NCI-H1048 (cell line): ENCODE results near the gene DCP1B.
"Not testable (repeated sequence)": the region's sequence is repeated elsewhere in the genome, so short reads cannot be mapped to it uniquely, and the experiment has no call there.

Experiments used
- DNase-seq: peaks from one replicate; lab custom pipeline; 2025; lab: John Stamatoyannopoulos, UW

The DCP1B gene

GRCh38 chr12:1974812-1975211 is 29.4 kb downstream of the DCP1B start:
- DNase-seq: no peak

DNA sequence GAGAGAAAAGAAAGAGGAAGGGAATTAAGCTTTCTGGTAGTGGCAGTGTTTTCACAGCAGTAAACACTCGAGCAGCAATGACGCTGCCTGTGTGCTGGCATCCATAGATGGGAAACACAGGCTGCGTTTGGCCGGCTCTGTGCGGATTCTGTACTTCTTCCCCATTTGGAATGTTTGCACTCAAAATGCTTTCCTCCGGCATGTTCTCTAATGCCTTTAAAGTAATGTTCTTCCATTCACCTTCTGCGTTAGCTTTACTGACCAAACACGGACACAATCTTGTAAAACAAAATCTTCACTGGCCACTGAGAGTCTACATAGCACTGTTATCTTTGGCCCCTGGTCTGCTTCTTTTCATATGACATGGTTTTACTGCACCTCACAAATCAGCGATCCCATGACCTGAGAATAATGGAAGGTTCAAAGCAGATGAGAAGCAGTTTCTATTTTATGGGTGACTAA is 31.4 kb downstream of the DCP1B start:
- no peak for DNase-seq

DNA sequence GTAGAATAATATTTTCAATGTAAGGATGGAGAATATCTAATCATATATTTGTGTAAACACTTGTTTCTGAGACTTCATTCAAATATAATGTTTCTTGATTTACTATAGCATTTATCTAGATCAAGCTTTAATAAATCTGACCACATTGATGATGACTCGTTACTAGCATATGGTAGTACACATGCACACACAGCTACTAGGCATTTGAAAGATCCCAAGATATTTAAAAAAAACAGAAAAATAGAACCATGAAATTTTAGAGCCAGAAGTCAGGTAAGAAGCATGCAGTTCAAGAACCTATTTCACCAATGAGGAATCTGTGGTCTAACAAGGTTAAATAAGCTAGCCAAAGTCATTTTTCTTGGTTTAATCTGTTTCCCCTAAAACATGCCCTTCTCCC is 32.0 kb downstream of the DCP1B start:
- no peak for DNase-seq

DNA sequence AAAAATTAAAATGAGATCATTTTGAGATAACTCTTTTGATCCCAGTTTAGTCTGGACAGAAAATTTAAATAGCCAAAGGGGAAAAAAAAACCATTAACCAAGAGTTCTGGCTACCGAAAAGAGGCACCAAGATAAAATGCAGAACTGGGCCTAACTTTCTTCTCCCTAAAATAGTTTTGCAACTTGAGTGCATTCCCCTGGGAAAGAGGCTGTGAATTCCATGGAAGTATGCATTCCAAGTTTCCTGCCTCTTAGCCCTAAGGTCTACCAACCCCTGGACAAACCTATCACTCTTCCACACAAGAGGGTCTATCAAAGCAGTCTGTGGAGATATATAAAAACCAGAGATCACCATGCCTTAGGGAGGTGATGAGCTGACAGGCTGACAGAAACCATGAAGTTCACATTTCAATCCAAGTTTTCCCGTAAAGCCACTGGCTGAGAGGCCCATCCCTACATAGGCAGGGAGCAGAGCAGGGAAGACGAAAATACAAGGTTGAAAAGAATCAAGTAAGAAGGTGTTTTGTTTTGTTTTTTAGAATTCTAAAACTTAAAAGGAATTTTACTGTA is 33.8 kb downstream of the DCP1B start:
- DNase-seq: no peak

GRCh38 chr12:1966561-1967226 is 37.6 kb downstream of the DCP1B start:
- no peak for DNase-seq

DNA sequence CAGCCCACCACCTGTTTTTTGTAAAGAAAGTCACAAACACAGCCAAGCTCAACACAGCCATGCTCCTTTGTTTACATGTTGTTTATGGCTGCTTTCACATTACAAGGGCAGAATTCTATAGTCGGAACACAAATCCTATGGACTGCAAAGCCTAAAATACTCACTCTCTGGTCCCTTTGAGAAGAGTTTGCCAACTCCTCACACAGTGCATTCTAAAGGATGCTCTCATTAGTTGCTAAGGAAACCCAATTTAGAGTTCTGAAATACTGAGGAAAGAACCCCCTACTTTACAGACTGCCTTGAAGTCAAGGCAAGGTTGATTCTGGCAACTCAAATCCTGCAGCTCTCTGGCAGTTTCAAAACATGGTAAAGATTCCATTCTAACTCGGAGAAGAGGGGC is 38.3 kb downstream of the DCP1B start:
- no peak for DNase-seq

GRCh38 chr12:1962051-1963020 is 41.9 kb downstream of the DCP1B start:
- no peak for DNase-seq

GRCh38 chr12:1956716-1957115 is 47.5 kb downstream of the DCP1B start:
- DNase-seq: no peak

- DNase-seq: no peak
Observed at GRCh38 chr12:1949771-1950470, 54.3 kb downstream of the DCP1B start.

- no peak for DNase-seq
Observed at GRCh38 chr12:1948883-1949282, 55.4 kb downstream of the DCP1B start.

- no peak for DNase-seq
Observed at GRCh38 chr12:1947081-1947480, 57.2 kb downstream of the DCP1B start.

- no peak for DNase-seq
Observed at GRCh38 chr12:1946296-1946695, 58.0 kb downstream of the DCP1B start.

- DNase-seq: not testable (repeated sequence)
Observed at GRCh38 chr12:1945502-1945901, 58.8 kb downstream of the DCP1B start.

DNA sequence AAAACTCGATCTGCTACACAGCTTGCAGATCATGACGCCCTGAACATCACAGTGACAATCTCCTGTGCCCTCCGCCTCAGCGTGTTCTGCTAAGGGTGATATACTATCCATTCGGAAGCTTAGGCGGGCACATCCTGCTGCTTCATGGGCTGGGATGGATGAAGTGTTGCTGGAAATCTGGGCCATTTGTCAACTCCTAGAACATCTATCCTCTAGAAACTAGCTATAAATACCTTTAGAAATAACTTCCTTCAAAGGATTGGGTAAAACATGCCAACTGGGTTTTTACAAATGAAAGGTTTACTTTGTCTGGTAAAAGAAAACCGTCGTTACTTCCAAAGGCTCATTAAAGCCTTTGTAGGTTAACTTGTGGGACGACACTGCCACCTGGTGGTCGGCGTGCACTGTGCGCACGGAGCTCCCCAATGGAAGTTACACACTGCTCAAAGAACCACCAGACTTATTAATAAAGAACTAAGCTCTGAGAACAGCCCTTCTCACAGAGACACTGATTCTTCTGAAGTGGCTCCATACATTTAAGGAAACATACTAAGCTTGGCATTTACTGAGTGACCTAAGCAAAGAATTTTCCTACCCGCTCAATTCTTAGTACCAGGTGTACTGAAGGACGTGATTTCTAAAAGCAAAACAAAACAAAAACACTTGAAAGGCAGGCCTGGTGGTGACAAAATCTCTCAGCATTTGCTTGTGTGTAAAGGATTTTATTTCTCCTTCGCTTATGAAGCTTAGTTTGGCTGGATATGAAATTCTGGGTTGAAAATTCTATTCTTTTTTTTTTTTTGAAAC is 64.3 kb downstream of the DCP1B start:
- DNase-seq: peak; percentile 4

DNA sequence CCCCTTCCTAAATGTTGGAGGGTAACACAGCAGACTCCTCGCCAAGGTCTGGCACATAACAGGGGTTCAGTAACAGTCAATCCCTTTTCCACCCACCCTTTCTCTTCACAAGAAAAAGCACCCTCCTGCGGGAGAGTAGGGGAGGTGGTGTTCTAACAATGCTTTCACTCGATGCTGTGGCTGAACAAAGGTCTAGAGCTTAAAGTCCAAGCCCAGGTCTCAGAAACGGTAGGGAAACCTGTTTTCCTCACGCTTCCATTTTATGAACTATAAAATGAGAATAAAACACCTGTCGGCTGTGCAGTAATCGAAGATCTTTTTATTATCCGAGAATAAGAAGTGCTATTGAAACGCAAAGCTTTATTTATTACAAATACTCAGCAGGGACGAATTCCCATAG is 64.9 kb downstream of the DCP1B start:
- DNase-seq: no peak

- no peak for DNase-seq
Observed at GRCh38 chr12:1937481-1938224, 66.6 kb downstream of the DCP1B start.

GRCh38 chr12:1936406-1937320 is 67.6 kb downstream of the DCP1B start:
- no peak for DNase-seq

DNA sequence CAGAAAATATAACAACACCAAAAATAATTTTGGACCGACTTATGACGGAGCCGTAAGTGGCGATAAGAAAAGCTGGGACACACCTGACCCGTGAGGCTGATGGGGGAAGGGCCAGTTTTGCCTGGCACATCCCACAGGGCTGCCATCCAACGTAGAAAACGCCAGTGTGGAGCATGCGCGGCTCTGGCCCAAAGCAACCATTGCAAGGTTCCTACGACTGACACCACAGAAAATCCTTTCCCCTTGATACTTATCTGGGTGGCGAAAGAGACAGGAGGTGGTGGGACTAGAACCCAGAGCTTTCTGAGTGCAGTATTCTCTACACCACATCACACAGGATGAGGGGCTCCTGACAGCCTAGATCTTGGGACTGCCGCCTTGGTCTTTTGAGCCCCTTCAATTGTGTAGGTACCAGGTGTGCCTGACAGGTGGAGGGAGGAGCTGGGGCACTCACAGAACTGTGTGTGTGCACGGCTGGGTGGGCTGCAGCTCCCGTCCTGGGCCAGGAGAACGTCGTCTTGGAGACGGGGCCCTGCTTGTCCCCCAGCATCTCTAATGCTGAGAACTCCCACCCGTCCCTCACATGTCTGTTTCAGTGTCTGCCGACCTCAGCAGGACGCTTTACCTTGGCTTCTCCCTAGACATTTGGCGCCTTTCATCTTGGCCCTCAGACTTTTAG is 68.4 kb downstream of the DCP1B start:
- DNase-seq: no peak

DNA sequence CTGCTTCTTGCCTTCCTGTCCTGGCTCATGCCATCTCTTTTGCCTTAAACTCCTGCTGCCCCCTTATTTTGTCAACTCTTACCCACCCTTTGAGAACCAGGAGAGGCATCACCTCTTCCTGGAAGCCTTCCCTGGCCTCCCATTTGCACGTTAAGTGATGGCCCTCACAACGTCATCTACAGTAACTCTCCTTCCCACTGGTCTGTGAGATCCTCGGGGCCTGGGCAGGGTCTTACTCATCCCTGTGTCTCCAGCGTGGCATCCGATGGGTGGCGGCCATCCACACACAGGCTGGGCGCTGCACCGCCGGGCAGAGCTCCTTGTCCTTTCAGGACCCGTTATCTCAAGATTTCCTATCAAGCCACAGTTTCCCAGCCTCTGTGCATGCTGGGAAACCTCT is 69.0 kb downstream of the DCP1B start:
- no peak for DNase-seq
